NCI-H446 treated with DMSO at 0.1 percent for 48 hours (cell line): ENCODE data around the gene ODC1.
"Not testable (repeated sequence)": the region's sequence is repeated elsewhere in the genome, so short reads cannot be mapped to it uniquely, and the experiment has no call there.

ENCODE experiments used
- DNase-seq: peaks from one replicate; lab custom pipeline; 2025; lab: John Stamatoyannopoulos, UW

Gene ODC1

DNA sequence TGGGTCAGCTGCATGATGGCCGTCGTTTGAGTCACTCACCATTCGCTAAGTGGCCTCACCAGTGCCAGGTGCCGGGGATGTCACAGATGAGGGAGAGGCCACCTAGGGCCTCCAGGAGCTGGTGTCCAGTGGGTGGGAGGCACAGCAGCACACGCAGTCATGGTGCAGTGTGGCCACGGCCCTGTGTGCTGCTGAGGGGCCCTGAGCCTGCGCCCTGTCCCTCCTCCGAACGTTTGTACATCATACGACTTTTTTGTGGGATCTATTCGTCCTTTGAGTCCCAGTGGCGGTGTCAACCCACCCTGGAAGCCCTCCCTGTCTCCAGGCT is 30.1 kb upstream of the ODC1 start:
- DNase-seq: no peak

DNA sequence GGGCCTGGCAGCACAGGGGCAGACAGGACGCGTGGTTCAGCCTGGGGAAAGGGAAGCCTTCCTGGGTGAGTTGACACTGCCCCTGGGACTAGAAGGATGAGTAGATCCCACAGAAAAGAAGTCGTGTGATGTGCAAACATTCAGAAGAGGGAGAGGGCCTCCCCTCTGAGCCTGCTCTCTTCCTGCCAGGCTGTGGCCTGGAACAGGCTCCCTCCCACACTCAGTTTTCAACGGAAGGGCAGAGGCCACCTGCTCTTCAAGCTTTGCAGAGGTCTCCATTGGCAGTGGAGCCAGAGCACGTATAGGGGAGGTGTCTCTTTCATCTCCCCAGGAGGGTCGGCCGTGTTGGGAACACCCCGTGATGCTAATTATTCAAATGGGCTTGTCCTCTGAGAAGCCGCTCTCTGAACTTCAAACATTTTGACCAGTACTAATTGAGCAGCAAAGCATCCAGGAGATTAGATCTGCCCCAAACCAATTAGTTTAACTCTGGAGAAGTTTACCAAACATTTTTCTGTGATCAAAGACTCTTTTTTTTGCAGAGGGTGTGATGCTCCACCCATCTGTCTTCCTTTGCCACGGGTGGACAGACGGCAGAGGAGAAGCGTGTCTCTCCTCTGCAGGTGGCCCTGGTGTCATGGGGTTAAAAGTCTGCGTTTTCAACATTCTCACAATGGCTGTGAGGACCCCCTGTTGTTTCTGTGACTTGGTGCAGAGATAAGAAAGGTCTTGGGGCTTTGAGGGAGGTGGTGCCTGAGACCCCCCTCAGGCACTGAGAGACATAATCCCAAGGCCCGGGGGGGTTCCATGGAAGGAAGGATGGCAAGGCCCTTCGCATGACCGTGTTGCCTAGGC is 29.5 kb upstream of the ODC1 start:
- DNase-seq: no peak

DNA sequence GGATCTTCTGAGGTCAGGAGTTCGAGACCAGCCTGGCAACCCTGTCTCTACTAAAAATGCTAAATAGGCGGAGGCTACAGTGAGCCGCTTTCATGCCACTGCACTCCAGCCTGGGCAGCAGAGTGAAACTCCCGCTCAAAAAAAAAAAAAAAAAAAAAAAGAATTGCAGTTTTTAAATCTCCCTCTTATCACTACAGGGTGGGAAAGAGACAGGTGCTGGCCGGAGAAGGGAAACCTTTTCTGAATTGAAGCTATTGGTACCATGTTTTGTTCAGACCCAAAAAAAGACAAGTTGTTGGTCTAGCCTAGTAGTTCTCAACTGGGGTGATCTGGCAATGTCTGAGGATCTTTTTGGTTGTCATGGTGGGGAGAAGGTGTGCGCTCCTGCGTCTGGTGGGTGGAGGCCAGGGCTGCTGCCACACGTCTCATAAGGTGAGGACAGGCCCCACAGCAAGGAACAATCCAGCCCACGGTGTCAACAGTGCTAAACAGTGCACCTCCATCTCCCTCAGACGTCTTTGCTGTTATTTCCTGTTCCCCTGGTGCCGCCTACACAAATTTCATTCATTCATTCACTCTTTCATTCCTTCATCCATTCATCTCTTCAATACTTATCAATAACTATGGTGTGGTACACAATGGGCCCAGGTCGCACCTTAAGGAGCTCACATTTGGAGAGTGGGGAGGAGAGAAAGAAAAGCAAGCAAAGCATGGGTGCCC is 28.8 kb upstream of the ODC1 start:
- no peak for DNase-seq

DNA sequence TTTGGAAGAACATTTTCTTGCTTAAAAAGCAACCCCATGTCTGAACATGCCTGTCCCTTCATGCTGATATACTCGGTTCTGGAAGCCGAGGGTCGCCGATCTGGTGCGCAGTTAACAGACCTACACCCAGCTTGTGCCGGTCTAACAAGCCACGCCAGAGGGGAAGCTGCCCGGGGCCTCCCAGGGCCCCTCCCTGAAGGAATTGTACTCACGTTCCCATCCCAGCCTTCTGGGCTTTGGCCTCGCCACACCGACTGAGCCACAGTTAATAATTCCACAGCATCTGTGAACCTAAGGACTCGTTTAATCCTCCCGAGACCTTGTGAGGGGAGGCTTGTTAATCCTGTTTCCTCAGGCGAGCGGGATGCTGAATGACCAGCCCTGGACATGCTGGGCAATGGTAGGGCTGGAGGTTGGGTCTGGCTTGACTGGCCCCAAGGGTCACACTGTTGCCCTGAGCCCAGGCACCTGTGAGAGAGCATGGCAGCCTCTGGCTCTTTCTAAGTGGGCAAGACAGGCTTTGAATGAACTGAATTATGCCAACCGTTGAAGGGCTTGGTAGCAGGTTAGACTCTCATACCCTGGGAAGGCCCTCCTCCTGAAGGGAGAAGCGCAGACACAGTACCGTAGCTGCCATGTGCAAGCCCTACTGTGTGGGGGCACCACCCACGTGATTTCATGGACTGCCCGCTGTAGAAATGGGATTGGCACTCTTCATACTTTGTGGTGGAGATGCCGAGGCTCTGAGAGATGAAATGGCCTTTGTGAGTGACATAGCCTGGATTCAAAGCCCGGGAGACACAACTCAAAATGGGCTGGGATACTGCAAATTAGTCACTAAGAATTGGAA is 27.9 kb upstream of the ODC1 start:
- DNase-seq: no peak

DNA sequence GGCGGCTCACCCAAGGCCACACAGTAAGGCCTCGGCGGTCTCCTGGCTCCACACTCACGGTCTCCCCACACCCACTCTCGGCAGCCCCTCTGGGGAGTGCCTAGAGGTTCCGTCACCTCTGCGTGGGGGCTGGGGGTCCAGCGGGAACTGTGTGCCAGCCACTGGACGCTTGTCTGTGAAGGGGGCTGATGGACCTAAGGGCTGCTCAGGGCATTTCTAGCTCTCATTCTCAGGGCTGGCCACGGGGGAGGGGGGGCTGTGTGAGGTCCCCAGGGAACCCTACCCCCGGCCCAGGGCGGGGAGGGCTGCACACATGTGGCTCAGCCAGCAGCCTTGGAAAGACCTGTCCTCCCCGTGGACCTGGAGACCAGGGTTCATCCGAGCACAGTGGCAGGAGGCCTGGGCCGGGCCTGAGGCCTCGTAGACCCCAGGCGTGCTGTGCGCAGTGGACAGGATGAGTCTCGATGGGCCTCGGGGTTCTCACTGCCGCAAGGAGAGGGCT is 27.1 kb upstream of the ODC1 start:
- DNase-seq: no peak

DNA sequence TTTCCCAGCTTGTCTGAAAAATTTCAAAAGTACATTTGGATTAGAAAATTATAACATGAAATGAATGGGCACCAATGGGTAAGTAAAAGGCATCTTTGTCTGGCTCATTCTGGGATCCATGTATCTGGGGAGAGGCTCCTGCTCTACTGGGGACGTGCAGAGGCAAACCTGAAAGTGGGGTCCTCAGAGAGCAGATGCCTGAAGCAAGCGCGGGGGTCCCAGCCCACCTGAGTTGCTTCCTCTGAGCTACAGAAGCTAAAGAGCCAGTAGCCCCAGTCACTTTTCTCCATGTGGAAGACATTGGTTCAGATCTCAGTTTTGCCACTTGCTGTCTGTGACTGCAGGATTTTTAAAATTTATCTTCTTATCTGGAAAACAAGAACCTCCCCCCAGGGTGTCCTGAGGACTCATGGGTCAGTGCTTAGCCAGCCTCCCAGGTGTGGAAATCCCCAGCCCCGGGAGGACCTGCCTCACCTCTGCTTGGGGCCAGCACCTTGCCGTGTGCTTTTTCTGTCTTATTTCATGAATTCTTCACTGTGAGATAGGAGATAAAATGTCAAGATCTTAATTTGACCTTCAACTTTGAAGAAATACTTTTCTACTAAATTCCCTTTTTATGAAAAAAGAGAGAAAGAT is 25.1 kb upstream of the ODC1 start:
- DNase-seq: no peak

DNA sequence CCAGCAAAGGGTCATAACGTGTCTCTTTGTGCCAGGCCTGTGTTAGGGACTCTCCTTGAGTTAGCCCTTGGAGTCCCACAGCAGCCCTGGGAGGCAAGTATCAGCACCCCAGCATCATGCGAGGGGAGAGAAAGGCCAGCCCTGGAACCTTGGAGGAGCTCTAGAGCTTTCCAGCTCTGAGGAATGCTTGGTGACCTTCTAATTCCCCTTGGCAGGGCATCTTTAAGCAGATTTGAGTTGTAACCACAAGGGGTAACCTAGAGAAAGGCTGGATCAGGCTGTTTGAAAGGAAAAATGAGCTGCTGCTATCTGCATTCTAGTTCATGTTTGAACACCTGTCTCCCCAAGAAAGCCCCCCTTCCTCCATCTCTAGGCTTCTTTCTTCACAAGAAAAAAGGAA is 23.8 kb upstream of the ODC1 start:
- no peak for DNase-seq

DNA sequence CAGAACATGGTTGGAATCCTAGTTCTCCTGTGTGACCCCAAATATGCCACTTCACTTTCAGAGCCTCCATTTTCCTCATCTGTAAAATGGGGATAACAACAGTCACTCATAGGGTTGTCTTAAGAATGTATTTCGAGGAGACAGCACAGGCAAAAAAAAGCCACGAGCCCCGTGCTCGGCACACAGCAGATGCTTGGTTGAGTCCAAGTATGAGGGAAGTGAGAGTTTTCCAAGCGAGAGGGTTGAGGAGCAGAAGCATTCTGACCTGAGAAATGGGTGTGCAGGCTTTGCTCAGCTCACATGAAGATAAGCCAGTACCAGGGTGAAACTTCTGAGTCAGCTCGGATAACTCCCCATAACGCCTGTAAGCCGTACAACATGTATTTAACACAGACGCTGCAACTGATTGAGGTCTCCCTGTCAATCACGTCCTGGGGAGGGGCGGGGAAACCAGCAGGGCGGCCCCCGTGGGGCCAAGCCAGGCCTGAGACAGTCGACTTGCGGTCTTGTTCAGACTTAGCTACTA is 23.0 kb upstream of the ODC1 start:
- no peak for DNase-seq

DNA sequence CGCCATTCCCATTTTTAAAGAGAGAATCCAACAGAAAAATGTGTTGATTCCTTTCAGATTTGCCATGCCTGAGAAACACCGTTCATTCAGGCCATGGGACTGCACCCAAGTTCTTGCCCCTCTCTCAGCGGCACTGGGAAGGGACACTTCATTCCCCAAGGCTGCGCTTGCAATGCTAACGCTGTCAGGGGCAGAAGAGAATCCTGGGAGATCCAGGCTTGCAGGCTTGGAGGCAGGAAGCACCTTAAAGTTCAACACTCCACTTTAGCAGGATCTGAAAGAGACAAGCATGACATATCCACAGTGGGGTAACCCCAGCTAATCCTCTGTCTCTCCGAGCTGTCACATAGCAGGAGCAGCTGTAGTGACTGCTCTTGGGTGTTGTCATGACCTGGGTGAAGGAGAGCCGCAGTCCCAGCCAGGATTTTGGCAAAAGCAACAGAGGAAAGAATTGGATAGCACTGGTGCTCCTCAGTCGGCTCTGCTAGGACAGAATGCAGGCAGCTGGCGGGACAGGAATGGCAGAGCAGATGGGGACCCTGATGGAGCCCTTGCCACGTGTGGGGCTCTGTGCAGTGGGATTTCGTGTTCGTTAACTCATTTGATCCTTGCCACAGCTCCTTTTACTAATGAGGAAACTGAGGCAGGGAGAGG is 22.0 kb upstream of the ODC1 start:
- DNase-seq: no peak

DNA sequence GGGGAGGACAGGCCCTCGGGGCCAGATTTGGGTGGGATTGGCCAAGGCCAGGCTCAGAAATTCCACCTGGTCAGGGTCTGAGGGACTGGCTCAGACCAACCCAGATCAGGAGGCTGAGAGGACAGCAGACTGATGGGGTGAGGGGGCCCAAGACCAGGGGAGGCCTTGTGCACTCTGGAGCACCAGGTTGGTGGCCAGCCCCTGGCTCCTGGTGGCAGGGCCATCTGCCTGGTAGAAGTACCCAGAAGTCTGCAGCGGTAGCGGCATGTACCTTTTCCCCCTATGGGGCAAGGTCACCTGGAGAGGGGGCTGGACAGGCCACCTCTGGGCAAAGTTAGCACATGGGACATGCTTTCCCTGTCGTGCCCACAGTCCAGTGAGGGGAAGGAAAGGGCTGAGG is 21.2 kb upstream of the ODC1 start:
- DNase-seq: no peak

DNA sequence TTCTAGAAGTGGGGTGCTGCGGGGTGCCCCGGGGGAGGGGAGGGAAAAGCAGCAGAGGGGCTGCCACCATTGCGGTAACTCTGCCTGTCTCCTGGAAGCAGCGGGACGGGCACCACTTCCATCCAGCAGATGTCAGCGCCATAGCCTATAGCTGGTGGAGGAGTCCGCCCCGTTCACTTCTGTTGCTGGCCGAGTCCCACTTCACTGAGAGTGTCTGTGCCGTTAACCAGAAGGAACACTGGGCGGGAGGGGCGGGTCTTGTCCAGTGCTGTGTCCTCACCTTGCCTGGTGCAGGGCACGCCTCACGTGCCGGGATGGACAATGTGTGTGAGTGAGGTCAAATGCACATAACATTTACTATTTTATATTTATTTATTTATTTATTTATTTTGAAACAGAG is 19.3 kb upstream of the ODC1 start:
- DNase-seq: no peak

DNA sequence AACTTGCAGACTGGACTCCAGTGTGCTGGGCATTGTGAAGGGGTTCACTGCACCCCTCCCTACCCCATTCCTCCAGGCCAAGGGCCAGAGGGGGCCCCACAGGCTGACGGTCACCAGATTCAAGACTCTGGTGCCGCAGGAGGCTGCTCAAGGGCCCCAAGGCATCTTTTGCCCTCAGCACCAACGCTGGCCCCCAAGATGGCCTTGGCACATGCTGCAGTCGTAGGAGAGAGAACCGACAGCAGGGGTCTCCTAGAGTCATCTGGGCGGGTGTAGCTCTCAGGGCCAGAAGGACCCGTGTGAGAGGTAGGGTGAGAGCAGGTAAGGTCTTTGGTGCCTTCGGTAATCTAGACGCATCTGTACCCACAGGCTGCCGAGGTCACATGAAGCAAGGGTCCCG is 18.7 kb upstream of the ODC1 start:
- no peak for DNase-seq

DNA sequence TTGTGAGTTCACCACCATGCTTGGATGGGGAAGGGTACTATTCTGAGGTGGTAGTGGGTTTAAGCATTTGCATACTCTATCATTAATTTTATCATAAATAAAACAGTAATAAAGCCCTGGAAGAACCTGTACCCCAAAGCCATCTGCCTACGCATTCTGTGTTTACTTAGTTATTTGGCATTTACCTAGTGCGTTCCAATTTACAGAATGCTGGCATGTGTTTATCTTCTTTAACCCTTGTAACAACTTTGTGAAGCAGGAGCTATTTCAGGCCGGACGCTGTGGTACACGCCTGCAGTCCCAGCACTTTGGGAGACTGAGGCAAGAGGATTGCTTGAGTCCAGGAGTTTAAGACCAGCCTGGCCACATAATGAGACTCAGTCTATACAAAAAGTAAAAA is 17.8 kb upstream of the ODC1 start:
- DNase-seq: no peak

DNA sequence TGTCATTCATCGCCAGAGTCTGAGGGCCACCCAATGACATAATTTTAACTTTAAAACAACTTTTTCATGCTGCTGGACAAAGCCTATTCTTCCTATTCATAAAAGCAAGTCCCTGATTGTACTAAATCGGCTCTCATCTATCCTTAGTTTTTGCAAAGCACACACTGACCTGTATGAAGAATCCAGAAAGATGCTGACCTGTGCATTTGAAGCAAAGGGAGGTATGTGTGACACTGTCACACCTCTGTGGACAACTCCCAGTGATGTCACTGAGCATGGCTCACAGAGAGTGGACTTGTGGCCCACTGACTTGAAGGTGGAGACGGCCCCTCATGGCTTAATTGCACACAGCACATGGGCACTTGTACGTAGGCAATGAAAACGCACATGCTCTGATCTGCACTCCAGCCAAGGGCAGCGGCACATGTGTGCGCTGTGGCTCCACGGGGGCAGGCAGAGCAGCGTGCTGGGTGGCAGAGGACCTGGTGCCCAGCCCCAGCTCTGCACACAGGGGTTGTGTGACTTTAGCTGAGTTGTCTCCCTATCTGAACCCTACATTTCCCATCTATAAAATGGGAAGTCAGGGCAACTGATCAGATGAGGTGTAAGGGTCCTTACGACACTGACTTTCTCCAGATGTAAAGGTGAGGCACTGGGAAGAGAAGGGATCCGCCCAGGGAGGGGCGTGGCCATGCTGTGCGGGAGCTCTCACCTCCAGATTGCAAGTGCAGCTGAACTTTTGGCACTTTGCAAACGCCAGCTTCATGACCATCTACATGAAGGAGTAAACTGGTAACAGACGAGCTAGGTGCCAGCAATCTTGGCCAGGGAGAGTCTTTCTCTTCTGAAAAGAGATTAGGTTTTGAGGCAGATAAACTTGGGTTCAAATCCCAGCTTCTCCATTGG is 14.3 kb upstream of the ODC1 start:
- DNase-seq: no peak

DNA sequence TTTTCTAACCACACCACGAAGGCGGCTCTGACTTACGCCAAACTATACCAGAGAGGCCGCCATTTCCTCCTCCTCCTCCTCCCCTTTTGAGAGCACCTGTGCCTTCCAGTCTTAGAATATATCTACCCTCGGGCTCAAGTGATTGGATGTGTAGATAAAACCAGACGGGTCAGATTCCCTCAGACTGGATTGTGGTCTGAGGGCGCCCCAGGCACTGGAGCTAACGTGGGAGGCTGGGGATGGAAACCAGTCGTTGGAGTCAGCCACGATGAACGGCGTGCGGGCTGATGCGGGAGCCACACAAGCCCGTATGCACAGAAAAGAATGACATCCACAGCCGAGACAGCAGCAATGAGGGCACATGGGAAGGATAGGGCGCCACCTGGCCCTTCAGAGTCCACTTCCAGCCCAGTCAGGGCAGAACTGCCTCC is 12.3 kb upstream of the ODC1 start:
- no peak for DNase-seq

DNA sequence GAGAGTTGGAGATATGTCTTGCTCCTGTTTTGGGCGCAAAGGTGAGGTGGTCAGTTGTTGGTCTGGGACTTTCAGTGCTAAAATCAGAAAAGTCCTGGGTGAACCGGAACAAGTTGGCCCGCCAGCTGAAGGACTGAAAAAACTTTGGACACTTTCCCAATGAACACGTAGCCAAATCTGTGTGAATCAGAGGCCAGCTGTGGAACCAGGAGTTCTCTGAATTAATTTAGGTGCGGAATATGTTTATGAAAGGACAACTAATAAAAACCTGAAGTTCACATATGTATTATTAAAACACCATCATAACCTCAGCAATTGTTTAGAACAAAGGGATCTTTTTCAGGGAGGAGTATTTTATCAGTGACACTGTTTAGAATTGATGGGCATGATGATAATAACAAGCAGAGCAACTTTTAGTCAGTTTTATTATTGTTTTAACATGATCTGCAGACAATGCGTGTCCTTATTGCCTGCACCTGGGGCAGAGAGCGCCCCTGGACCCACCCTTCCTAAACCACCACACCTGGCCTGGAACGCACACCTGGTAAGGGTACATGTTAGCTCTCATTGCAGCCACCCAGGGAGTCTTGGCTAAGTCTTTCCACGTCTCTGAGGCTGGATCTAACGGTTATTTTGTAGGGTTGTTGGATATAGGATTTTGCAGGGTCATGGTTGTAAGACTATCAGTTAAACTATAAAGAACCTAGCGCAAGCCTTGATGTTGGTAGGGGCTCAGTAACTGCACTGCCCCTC is 9.9 kb upstream of the ODC1 start:
- DNase-seq: no peak

DNA sequence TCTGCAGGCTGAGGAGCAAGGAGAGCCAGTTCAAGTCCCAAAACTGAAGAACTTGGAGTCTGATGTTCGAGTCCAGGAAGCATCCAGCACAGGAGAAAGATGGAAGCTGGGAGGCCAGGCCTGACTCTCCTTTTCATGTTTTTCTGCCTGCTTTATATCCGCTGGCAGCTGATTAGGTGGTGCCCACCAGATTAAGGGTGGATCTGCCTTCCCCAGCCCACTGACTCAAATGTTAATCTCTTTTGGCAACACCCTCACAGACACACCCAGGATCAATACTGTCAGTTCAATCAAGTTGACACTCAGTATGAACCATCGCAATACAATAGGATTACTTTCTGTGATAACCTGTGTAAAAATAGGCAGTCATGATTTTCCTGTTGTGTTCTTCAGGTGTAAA is 9.1 kb upstream of the ODC1 start:
- DNase-seq: not testable (repeated sequence)

DNA sequence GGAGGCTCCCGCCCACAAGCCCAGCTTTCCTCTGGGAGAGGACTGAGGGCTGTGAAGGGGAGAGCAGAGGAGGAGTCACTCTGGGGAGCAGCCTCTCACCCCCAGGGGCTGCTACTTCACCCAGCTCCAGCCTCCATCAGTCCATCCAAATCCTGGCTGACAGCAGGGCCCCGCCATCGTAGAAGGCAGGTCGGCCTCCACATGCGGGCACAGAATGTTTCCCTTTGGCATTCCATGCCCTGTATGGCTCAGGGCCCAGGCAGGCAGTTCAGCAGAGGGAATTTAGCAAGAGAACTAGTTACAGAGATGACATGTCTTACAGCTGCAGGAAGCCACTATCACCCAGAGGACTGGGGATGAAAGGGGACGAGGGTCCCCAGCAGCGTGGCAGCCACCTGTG is 6.4 kb upstream of the ODC1 start:
- DNase-seq: no peak

DNA sequence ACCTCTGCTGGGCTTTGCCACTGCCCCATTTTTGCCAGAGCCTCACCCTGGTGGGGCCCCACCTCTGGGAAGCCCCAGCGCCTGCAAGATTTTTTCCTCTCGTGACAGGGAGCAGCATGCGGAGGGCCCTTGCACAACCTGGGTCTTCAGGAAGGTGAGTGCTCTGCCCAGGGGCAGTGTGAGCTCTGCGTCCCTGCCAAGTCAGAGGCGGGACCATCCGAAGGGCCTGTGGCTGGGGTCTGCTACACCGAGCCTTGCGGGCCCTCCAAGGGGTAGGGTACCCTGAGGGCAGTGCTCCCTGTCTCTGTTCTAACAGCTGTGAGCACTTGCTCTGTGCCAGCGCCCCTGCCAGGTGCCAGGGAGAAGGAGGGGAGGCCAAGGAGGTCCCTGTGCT is 5.8 kb upstream of the ODC1 start:
- DNase-seq: no peak
